H9 (cell line): ENCODE data around the gene SRA1. TPM values are rescaled to one million over a fixed set of nuclear protein-coding genes. Genes with fewer than 3 reads are reported as not detected.

Experiments used
- DNase-seq: peaks from one replicate; pipeline ENCODE4 v3.0.0-alpha.2; 2017
- H2AFZ ChIP-seq: one replicate; pipeline ENCODE4 v1.6.1; 2013; ENCODE audit warnings: mild to moderate bottlenecking, low read length, control low read depth, moderate library complexity
- H2AK5ac ChIP-seq: 2 replicates; pipeline ENCODE4 v1.6.1; 2013; ENCODE audit warnings: low read length, control low read depth, mixed read lengths; ENCODE audit not compliant: insufficient read length
- H2BK120ac ChIP-seq: one replicate; pipeline ENCODE4 v1.6.1; 2013; ENCODE audit warnings: low read depth, mild to moderate bottlenecking, low read length, control low read depth, inconsistent platforms; ENCODE audit not compliant: poor library complexity, severe bottlenecking
- H2BK12ac ChIP-seq: 2 replicates; pipeline ENCODE4 v1.6.1; 2013; ENCODE audit warnings: low read length, control low read depth, mixed read lengths, low read depth; ENCODE audit not compliant: insufficient read length
- H2BK15ac ChIP-seq: 2 replicates; pipeline ENCODE4 v1.6.1; 2013; ENCODE audit warnings: low read depth, low read length, control low read depth
- H2BK20ac ChIP-seq: one replicate; pipeline ENCODE4 v1.6.1; 2013; ENCODE audit warnings: low read depth, mild to moderate bottlenecking, low read length, control low read depth, inconsistent platforms; ENCODE audit not compliant: poor library complexity, severe bottlenecking
- H2BK5ac ChIP-seq: 2 replicates; pipeline ENCODE4 v1.6.1; 2013; ENCODE audit warnings: low read length, control low read depth, mixed read lengths; ENCODE audit not compliant: insufficient read length
- H3K14ac ChIP-seq: 2 replicates; pipeline ENCODE4 v1.6.1; 2013; ENCODE audit warnings: low read length, control low read depth; ENCODE audit not compliant: insufficient read depth
- H3K18ac ChIP-seq: 2 replicates; pipeline ENCODE4 v1.6.1; 2013; ENCODE audit warnings: low read depth, mild to moderate bottlenecking, mixed read lengths, low read length, control low read depth; ENCODE audit not compliant: insufficient read length
- H3K23ac ChIP-seq: 2 replicates; pipeline ENCODE4 v1.6.1; 2013; ENCODE audit warnings: low read length, control low read depth, mixed read lengths, low read depth; ENCODE audit not compliant: insufficient read length
- H3K23me2 ChIP-seq: 2 replicates; pipeline ENCODE4 v1.6.1; 2013; ENCODE audit warnings: low read depth, mild to moderate bottlenecking, mixed read lengths, low read length, control low read depth; ENCODE audit not compliant: insufficient read length, poor library complexity, severe bottlenecking
- H3K27ac ChIP-seq: 2 replicates; pipeline ENCODE4 v1.5.1; 2013; ENCODE audit warnings: low read length, control low read depth, mixed read lengths, low read depth; ENCODE audit not compliant: insufficient read length
- H3K27me3 ChIP-seq: 2 replicates; pipeline ENCODE4 v1.6.1; 2013; ENCODE audit warnings: low read length, control low read depth, inconsistent platforms; ENCODE audit not compliant: insufficient read depth
- H3K4ac ChIP-seq: 2 replicates; pipeline ENCODE4 v1.6.1; 2013; ENCODE audit warnings: low read depth, mild to moderate bottlenecking, control low read depth, inconsistent platforms, low read length, moderate library complexity
- H3K4me1 ChIP-seq: 2 replicates; pipeline ENCODE4 v1.6.1; 2013; ENCODE audit warnings: low read length, control low read depth, inconsistent platforms; ENCODE audit not compliant: insufficient read depth
- H3K4me2 ChIP-seq: 2 replicates; pipeline ENCODE4 v1.6.1; 2013; ENCODE audit warnings: low read length, control low read depth, mixed read lengths; ENCODE audit not compliant: insufficient read length, insufficient read depth
- H3K56ac ChIP-seq: 2 replicates; pipeline ENCODE4 v1.6.1; 2013; ENCODE audit warnings: low read depth, mild to moderate bottlenecking, mixed read lengths, low read length, control low read depth; ENCODE audit not compliant: insufficient read length
- H3K79me1 ChIP-seq: 2 replicates; pipeline ENCODE4 v1.6.1; 2013; ENCODE audit warnings: low read depth, mild to moderate bottlenecking, moderate library complexity, low read length, control low read depth, inconsistent platforms; ENCODE audit not compliant: insufficient read depth, poor library complexity, severe bottlenecking
- H3K79me2 ChIP-seq: 2 replicates; pipeline ENCODE4 v1.6.1; 2013; ENCODE audit warnings: low read length, control low read depth, inconsistent platforms; ENCODE audit not compliant: insufficient read depth
- H3K9ac ChIP-seq: 2 replicates; pipeline ENCODE4 v1.6.1; 2013; ENCODE audit warnings: low read length, control low read depth, mixed read lengths; ENCODE audit not compliant: insufficient read length; ENCODE audit errors: extremely low read depth
- H3K9me3 ChIP-seq: one replicate; pipeline ENCODE4 v1.6.1; 2013; ENCODE audit warnings: low read depth, low read length, inconsistent platforms; ENCODE audit not compliant: control insufficient read depth
- H3T11ph ChIP-seq: one replicate; pipeline ENCODE4 v1.6.1; 2013; ENCODE audit warnings: mild to moderate bottlenecking, low read length, control low read depth, inconsistent platforms
- H4K20me1 ChIP-seq: one replicate; pipeline ENCODE4 v1.6.1; 2013; ENCODE audit not compliant: control insufficient read depth, insufficient read length, insufficient read depth
- H4K5ac ChIP-seq: 2 replicates; pipeline ENCODE4 v1.6.1; 2013; ENCODE audit warnings: low read depth, mild to moderate bottlenecking, mixed read lengths, low read length, control low read depth; ENCODE audit not compliant: insufficient read length
- H4K8ac ChIP-seq: replicated peaks from 2 replicates; pipeline ENCODE4 v1.6.1; 2013; ENCODE audit warnings: low read length, control low read depth, mixed read lengths, low read depth; ENCODE audit not compliant: insufficient read length
- H4K91ac ChIP-seq: 2 replicates; pipeline ENCODE4 v1.6.1; 2013; ENCODE audit warnings: low read depth, mild to moderate bottlenecking, moderate library complexity, mixed read lengths, low read length, control low read depth; ENCODE audit not compliant: insufficient read length
- H3K27ac Mint-ChIP-seq, 3 experiments: 2 replicates in 2 of 3; 3 replicates in 1 of 3; pipeline ENCODE4 v1.8.0; 2020 to 2021; ENCODE audit warnings: mixed read lengths in 3 of 3, mild to moderate bottlenecking in 1 of 3, moderate library complexity in 1 of 3
- H3K27me3 Mint-ChIP-seq: 2 replicates; pipeline ENCODE4 v1.8.0; 2021; ENCODE audit warnings: low read depth, mild to moderate bottlenecking, moderate library complexity, mixed read lengths
- H3K36me3 Mint-ChIP-seq, 3 experiments: 2 replicates in 2 of 3; 3 replicates in 1 of 3; pipeline ENCODE4 v1.8.0; 2020 to 2021; ENCODE audit warnings: low read depth in 3 of 3, mixed read lengths in 3 of 3; ENCODE audit not compliant: insufficient read depth in 1 of 3
- H3K4me1 Mint-ChIP-seq, 2 experiments: 2 replicates each; pipeline ENCODE4 v1.8.0; 2020; ENCODE audit warnings: mixed read lengths in 2 of 2
- H3K4me3 Mint-ChIP-seq, 2 experiments: 2 replicates in 1 of 2; 3 replicates in 1 of 2; pipeline ENCODE4 v1.8.0; 2020 to 2021; ENCODE audit warnings: mild to moderate bottlenecking in 2 of 2, mixed read lengths in 2 of 2, moderate library complexity in 1 of 2
- H3K9me3 Mint-ChIP-seq, 2 experiments: 2 replicates in 1 of 2; 3 replicates in 1 of 2; pipeline ENCODE4 v1.8.0; 2020; ENCODE audit warnings: mild to moderate bottlenecking in 2 of 2, mixed read lengths in 2 of 2, moderate library complexity in 1 of 2
- CTCF ChIP-seq: fragments of 200-600 bp; sonication (generic); conservative IDR thresholded peaks from 3 replicates; pipeline ENCODE4 v1.8.0; 2021; ENCODE audit warnings: antibody characterized with exemption, mild to moderate bottlenecking
- WGBS: extraction: QIAGEN DNeasy Blood & Tissue Kit; methylation state at CpG from one replicate; pipeline ENCODE4 v1.1.7; 2013; ENCODE audit warnings: missing lambda C conversion rate, low lambda C conversion rate, mixed read lengths; ENCODE audit not compliant: insufficient read length; ENCODE audit errors: extremely low coverage; 5-methylcytosine and 5-hydroxymethylcytosine counted together
- total RNA-seq: library from RNA; stranded (reverse); gene quantifications from 2 replicates; pipeline ENCODE4 v1.2.1, GENCODE V29; 2021

SRA1 gene
- total RNA-seq, 1 experiment from 2014 or later: 49.3 TPM

GRCh38 chr5:140561753-140562523 lies 4.7 kb upstream of the SRA1 start:
- Mint-ChIP-seq H3K27ac (no peak overlapping the region), H3K4me3 (no peak overlapping the region), H3K27me3 (no peaks in the 10 kb centered on the region; the same call in 1 of the 2 replicates), H3K9me3 (no peaks in the 10 kb centered on the region; a peak in 2 of 5 replicates), H3K36me3 (peaks cover 7 to 25% (median 20%) of the 10 kb centered on the region in 3 experiments), H3K4me1 (peaks cover 23 to 26% of the 10 kb centered on the region in 2 experiments)
- Histone ChIP-seq H2BK15ac (no peak overlapping the region), H3K9ac (no peak overlapping the region), H3T11ph (no peak overlapping the region), H3K18ac (no peak overlapping the region), H3K14ac (no peak overlapping the region), H3K4ac (no peak overlapping the region), H3K23ac (no peak overlapping the region), H4K8ac (no peak overlapping the region), H4K5ac (no peak overlapping the region), H3K79me2 (no peaks in the 10 kb centered on the region), H3K4me1 (peaks cover 7% of the 10 kb centered on the region; the same call in 1 of the 2 replicates), H3K9me3 (no peaks in the 10 kb centered on the region), H2BK12ac (no peak overlapping the region), H2BK20ac (no peak overlapping the region), H3K56ac (no peak overlapping the region), H4K91ac (no peak overlapping the region), H4K20me1 (no peaks in the 10 kb centered on the region), H2AK5ac (no peak overlapping the region), H3K4me2 (no peak overlapping the region), H3K27me3 (no peaks in the 10 kb centered on the region), H3K23me2 (peaks cover 10% of the 10 kb centered on the region), H2AFZ (no peak overlapping the region), H2BK5ac (no peak overlapping the region), H3K27ac (no peak overlapping the region), H3K79me1 (no peaks in the 10 kb centered on the region), H2BK120ac (no peak overlapping the region)
- WGBS: no CpG with 5 or more reads among the region's 10 CpGs
- TF ChIP-seq CTCF: no peak
- DNase-seq: no peak
